Tibial artery (tissue), 4 donors: Measurements from ENCODE around the gene CSMD2.

ENCODE experiments used
- DNase-seq, 2 donors: peaks; one replicate each; pipeline ENCODE4 v3.0.0-alpha.2; 2019
- H3K27ac ChIP-seq, 2 donors: fragments of 200-600 bp; sonication (generic) in 1 of 2; 1 replicate in 1 of 2; 2 replicates in 1 of 2; pipeline ENCODE4 v1.5.1; 2018 to 2019; ENCODE audit warnings: mild to moderate bottlenecking in 1 of 2
- H3K27me3 ChIP-seq, 2 donors: fragments of 200-600 bp; sonication (generic) in 1 of 2; one replicate each; pipeline versions ENCODE4 v1.5.1 to v1.6.0; 2016 to 2019
- H3K36me3 ChIP-seq, 3 donors: fragments of 200-600 bp; sonication (generic) in 2 of 3; one replicate each; pipeline ENCODE4 v1.5.1; 2016 to 2019; ENCODE audit warnings: mild to moderate bottlenecking in 2 of 3
- H3K4me1 ChIP-seq, 4 donors: fragments of 200-600 bp; sonication (generic) in 2 of 4; 1 replicate in 3 of 4; 2 replicates in 1 of 4; pipeline ENCODE4 v1.5.1; 2016 to 2019
- H3K4me3 ChIP-seq, 2 donors: fragments of 200-600 bp; sonication (generic) in 1 of 2; 1 replicate in 1 of 2; 2 replicates in 1 of 2; pipeline ENCODE4 v1.5.1; 2018 to 2019; ENCODE audit warnings: mild to moderate bottlenecking in 2 of 2
- H3K9me3 ChIP-seq, 3 donors: fragments of 200-600 bp; sonication (generic) in 1 of 3; one replicate each; pipeline ENCODE4 v1.5.1; 2016 to 2019
- CTCF ChIP-seq, 2 experiments: fragments of 200-600 bp in 1 of 2; fragments of 450-650 bp in 1 of 2; IDR thresholded peaks; one replicate each; pipeline ENCODE4 v1.5.1; 2017 to 2019; ENCODE audit warnings: antibody characterized with exemption in 2 of 2, mild to moderate bottlenecking in 1 of 2, moderate library complexity in 1 of 2
- intact Hi-C: fragments of 100-400 bp; cut with DNase I; formaldehyde crosslinking; loops from one replicate; pipeline ENCODE4 v1.15.0; 2023; ENCODE audit warnings: low total_unique reads

Gene CSMD2

GRCh38 chr1:34037109-34037508 lies 127.9 kb downstream of the CSMD2 start:
- Histone ChIP-seq H3K27ac (no peak overlapping the region), H3K27me3 (no peaks in the 10 kb centered on the region), H3K4me3 (no peak overlapping the region), H3K36me3 (no peaks in the 10 kb centered on the region), H3K4me1 (no peaks in the 10 kb centered on the region), H3K9me3 (no peaks in the 10 kb centered on the region)
- TF ChIP-seq CTCF (IDR thresholded peaks at IDR 0.05) = no peak
- intact Hi-C loops = no loop called here
- no peak for DNase-seq

- no peak for TF ChIP-seq CTCF (IDR thresholded peaks at IDR 0.05)
- no peaks in the 10 kb centered on the region for H3K36me3 ChIP-seq
- intact Hi-C loops = no loop called here
- H3K9me3 ChIP-seq = no peaks in the 10 kb centered on the region
- no peak for DNase-seq
- no peak overlapping the region for H3K27ac ChIP-seq
- no peaks in the 10 kb centered on the region for H3K4me1 ChIP-seq
- H3K4me3 ChIP-seq = no peak overlapping the region
- H3K27me3 ChIP-seq = no peaks in the 10 kb centered on the region
Measured at GRCh38 chr1:34034036-34034435, 131.0 kb downstream of the CSMD2 start.

GRCh38 chr1:34029954-34030353 lies 135.1 kb downstream of the CSMD2 start:
- Histone ChIP-seq H3K4me3 (no peak overlapping the region), H3K27ac (no peak overlapping the region), H3K27me3 (no peaks in the 10 kb centered on the region), H3K9me3 (no peaks in the 10 kb centered on the region), H3K36me3 (no peaks in the 10 kb centered on the region), H3K4me1 (no peaks in the 10 kb centered on the region)
- no peak for DNase-seq
- no peak for TF ChIP-seq CTCF (IDR thresholded peaks at IDR 0.05)
- intact Hi-C loops = no loop called here

- no peaks in the 10 kb centered on the region for H3K4me1 ChIP-seq
- no peak for DNase-seq
- no peak for TF ChIP-seq CTCF (IDR thresholded peaks at IDR 0.05)
- intact Hi-C loops = no loop called here
- no peaks in the 10 kb centered on the region for H3K27me3 ChIP-seq
- H3K36me3 ChIP-seq = no peaks in the 10 kb centered on the region
- no peaks in the 10 kb centered on the region for H3K9me3 ChIP-seq
- H3K4me3 ChIP-seq = no peak overlapping the region
- H3K27ac ChIP-seq = no peak overlapping the region
Measured at GRCh38 chr1:34029515-34029914, 135.5 kb downstream of the CSMD2 start.

GRCh38 chr1:34028381-34029055 lies 136.5 kb downstream of the CSMD2 start:
- intact Hi-C loops = no loop called here
- Histone ChIP-seq H3K9me3 (no peaks in the 10 kb centered on the region), H3K4me3 (no peak overlapping the region), H3K27me3 (no peaks in the 10 kb centered on the region), H3K27ac (no peak overlapping the region), H3K4me1 (no peaks in the 10 kb centered on the region), H3K36me3 (no peaks in the 10 kb centered on the region)
- DNase-seq = no peak
- no peak for TF ChIP-seq CTCF (IDR thresholded peaks at IDR 0.05)

- Histone ChIP-seq H3K36me3 (no peaks in the 10 kb centered on the region), H3K4me1 (no peaks in the 10 kb centered on the region), H3K9me3 (no peaks in the 10 kb centered on the region), H3K27me3 (peaks cover 0 to 5% of the 10 kb centered on the region in 2 donors), H3K4me3 (no peak overlapping the region), H3K27ac (no peak overlapping the region)
- intact Hi-C loops = no loop called here
- no peak for DNase-seq
- no peak for TF ChIP-seq CTCF (IDR thresholded peaks at IDR 0.05)
Measured at GRCh38 chr1:34025675-34026074, 139.4 kb downstream of the CSMD2 start.
